Lower lobe of right lung (tissue), 2 donors: Measurements from ENCODE around the gene RGMA. TPM values are rescaled to one million over a fixed set of nuclear protein-coding genes. Genes with fewer than 3 reads are reported as not detected.

Experiments
- ATAC-seq, 2 donors: fragments of 200-7000 bp; cut with Tn5 transposase; one replicate each; pipeline ENCODE4 v1.9.1; 2020 to 2022; ENCODE audit warnings: mild to moderate bottlenecking in 2 of 2, moderate library complexity in 2 of 2
- DNase-seq: peaks from one replicate; pipeline ENCODE4 v3.0.0-alpha.2; 2020
- H3K27ac ChIP-seq: fragments of 200-600 bp; one replicate; pipeline ENCODE4 v1.8.0; 2022
- H3K27me3 ChIP-seq: fragments of 200-600 bp; one replicate; pipeline ENCODE4 v1.8.0; 2022; ENCODE audit warnings: low read depth
- H3K36me3 ChIP-seq: fragments of 200-600 bp; one replicate; pipeline ENCODE4 v1.8.0; 2022; ENCODE audit warnings: mild to moderate bottlenecking
- H3K4me1 ChIP-seq: fragments of 200-600 bp; one replicate; pipeline ENCODE4 v1.8.0; 2022
- H3K4me3 ChIP-seq: fragments of 200-600 bp; one replicate; pipeline ENCODE4 v1.8.0; 2022; ENCODE audit warnings: mild to moderate bottlenecking
- H3K9me3 ChIP-seq: fragments of 200-600 bp; one replicate; pipeline ENCODE4 v1.8.0; 2022
- CTCF ChIP-seq: fragments of 200-600 bp; IDR thresholded peaks from one replicate; pipeline ENCODE4 v1.8.0; 2022; ENCODE audit warnings: antibody characterized with exemption, mild to moderate bottlenecking
- intact Hi-C: fragments of 100-400 bp; cut with DNase I; formaldehyde crosslinking; loops from one replicate; pipeline ENCODE4 v1.11.0; 2022
- total RNA-seq: library from RNA; stranded (reverse); fragmentation: NEBNext Ultra II Directional; extraction: Animal tissue kit (Norgen Biotek cat#: 25700); gene quantifications from one replicate; pipeline ENCODE4 v1.2.1, GENCODE V29; 2021
- donor health status: DM: no; HTN: yes; CAD: no; lungs with severe emphysema.

Gene RGMA
- total RNA-seq, 1 donor from 2014 or later, result 9.7 TPM

GRCh38 chr15:93109336-93110102, 20.5 kb upstream of the RGMA start:
- H3K27ac ChIP-seq, result no peak overlapping the region
- H3K27me3 ChIP-seq, result peaks cover 19% of the 10 kb centered on the region
- no peak overlapping the region for H3K4me3 ChIP-seq
- intact Hi-C loops, result no loop called here
- DNase-seq (no peak), ATAC-seq (no peak)
- H3K9me3 ChIP-seq, result no peaks in the 10 kb centered on the region
- H3K4me1 ChIP-seq, result no peaks in the 10 kb centered on the region
- TF ChIP-seq CTCF, result no peak
- no peaks in the 10 kb centered on the region for H3K36me3 ChIP-seq

GRCh38 chr15:93107646-93108045, 18.6 kb upstream of the RGMA start:
- Histone ChIP-seq H3K27me3 (peaks cover 19% of the 10 kb centered on the region), H3K4me1 (no peaks in the 10 kb centered on the region), H3K9me3 (no peaks in the 10 kb centered on the region), H3K27ac (no peak overlapping the region), H3K4me3 (no peak overlapping the region), H3K36me3 (no peaks in the 10 kb centered on the region)
- ATAC-seq (no peak), DNase-seq (no peak)
- intact Hi-C loops, result no loop called here
- TF ChIP-seq CTCF, result no peak

GRCh38 chr15:93105485-93105884, 16.5 kb upstream of the RGMA start:
- intact Hi-C loops, result no loop called here
- no peak for DNase-seq
- no peak overlapping the region for H3K27ac ChIP-seq
- no peaks in the 10 kb centered on the region for H3K9me3 ChIP-seq
- H3K27me3 ChIP-seq, result peaks cover 19% of the 10 kb centered on the region
- no peak overlapping the region for H3K4me3 ChIP-seq
- H3K4me1 ChIP-seq, result no peaks in the 10 kb centered on the region
- H3K36me3 ChIP-seq, result no peaks in the 10 kb centered on the region
- no peak for ATAC-seq
- TF ChIP-seq CTCF, result no peak

- DNase-seq (no peak), ATAC-seq (no peak)
- Histone ChIP-seq H3K27me3 (peaks cover 3% of the 10 kb centered on the region), H3K4me1 (no peaks in the 10 kb centered on the region), H3K4me3 (no peak overlapping the region), H3K27ac (no peak overlapping the region), H3K9me3 (no peaks in the 10 kb centered on the region), H3K36me3 (no peaks in the 10 kb centered on the region)
- no peak for TF ChIP-seq CTCF
- intact Hi-C loops, result no loop called here
Observed at GRCh38 chr15:93103823-93104222, 14.8 kb upstream of the RGMA start.

- H3K9me3 ChIP-seq, result no peaks in the 10 kb centered on the region
- no peak overlapping the region for H3K4me3 ChIP-seq
- TF ChIP-seq CTCF, result no peak
- H3K36me3 ChIP-seq, result no peaks in the 10 kb centered on the region
- no peak overlapping the region for H3K27ac ChIP-seq
- intact Hi-C loops, result no loop called here
- DNase-seq (no peak), ATAC-seq (no peak)
- no peaks in the 10 kb centered on the region for H3K27me3 ChIP-seq
- H3K4me1 ChIP-seq, result no peaks in the 10 kb centered on the region
Observed at GRCh38 chr15:93102211-93102610, 13.2 kb upstream of the RGMA start.
